Neural cell (in vitro differentiated cells): ENCODE measurements around the gene C10orf143. TPM values are rescaled to one million over a fixed set of nuclear protein-coding genes. Genes with fewer than 3 reads are reported as not detected.

Source experiments
- H2AFZ ChIP-seq: fragments of 200-600, 300-800 bp; sonication (generic), shearing (Covaris generic); 2 replicates; pipeline ENCODE4 v1.6.0; 2014; ENCODE audit warnings: low read depth, mild to moderate bottlenecking, antibody characterized with exemption, low read length, moderate library complexity
- H3F3A ChIP-seq: fragments of 200-600 bp; shearing (Covaris generic); 2 replicates; pipeline ENCODE4 v1.6.1; 2016; ENCODE audit warnings: mild to moderate bottlenecking, moderate library complexity, mixed read lengths, antibody characterized with exemption, low read length; ENCODE audit not compliant: insufficient read depth, poor library complexity, severe bottlenecking
- H3K27ac ChIP-seq: fragments of 200-600, 300-800 bp; sonication (generic), shearing (Covaris generic); 2 replicates; pipeline ENCODE4 v1.5.1; 2014; ENCODE audit warnings: mild to moderate bottlenecking, low read length, moderate library complexity
- H3K27me3 ChIP-seq: fragments of 300-800, 200-600 bp; sonication (generic), shearing (Covaris generic); 2 replicates; pipeline ENCODE4 v1.6.0; 2014; ENCODE audit warnings: mild to moderate bottlenecking, low read depth, low read length, moderate library complexity; ENCODE audit not compliant: insufficient read depth
- H3K36me3 ChIP-seq: fragments of 300-800, 200-600 bp; sonication (generic), shearing (Covaris generic); 2 replicates; pipeline ENCODE4 v1.5.1; 2014; ENCODE audit warnings: mild to moderate bottlenecking, antibody characterized with exemption, low read length, moderate library complexity; ENCODE audit not compliant: insufficient read depth
- H3K4me2 ChIP-seq: fragments of 300-800, 200-600 bp; sonication (generic), shearing (Covaris generic); 2 replicates; pipeline ENCODE4 v1.6.0; 2014; ENCODE audit warnings: mild to moderate bottlenecking, low read length
- H3K4me3 ChIP-seq: fragments of 300-800, 200-600 bp; sonication (generic), shearing (Covaris generic); 2 replicates; pipeline ENCODE4 v1.5.1; 2014; ENCODE audit warnings: mild to moderate bottlenecking, low read length, moderate library complexity
- H3K79me2 ChIP-seq: fragments of 200-600 bp; shearing (Covaris generic); replicated peaks from 2 replicates; pipeline ENCODE4 v1.6.0; 2014; ENCODE audit warnings: mild to moderate bottlenecking, low read length, moderate library complexity; ENCODE audit not compliant: insufficient read depth
- H3K9ac ChIP-seq: fragments of 300-800, 200-600 bp; sonication (generic), shearing (Covaris generic); 2 replicates; pipeline ENCODE4 v1.6.1; 2016; ENCODE audit warnings: mild to moderate bottlenecking, low read length, mixed read lengths
- H3K9me2 ChIP-seq: fragments of 200-600 bp; shearing (Covaris generic); 2 replicates; pipeline ENCODE4 v1.6.1; 2016; ENCODE audit warnings: mild to moderate bottlenecking, low read length, mixed read lengths; ENCODE audit not compliant: insufficient read depth
- H3K9me3 ChIP-seq: fragments of 200-600, 300-800 bp; sonication (generic), shearing (Covaris generic); 2 replicates; pipeline ENCODE4 v1.6.1; 2016; ENCODE audit warnings: mild to moderate bottlenecking, mixed run types, low read length, moderate library complexity, mixed read lengths
- H4K20me1 ChIP-seq: fragments of 200-600 bp; shearing (Covaris generic); 2 replicates; pipeline ENCODE4 v1.6.1; 2016; ENCODE audit warnings: mild to moderate bottlenecking, mixed run types; ENCODE audit not compliant: insufficient read depth
- CTCF ChIP-seq: fragments of 450-650 bp; IDR thresholded peaks from 2 replicates; pipeline ENCODE4 v1.5.1; 2014; ENCODE audit warnings: antibody characterized with exemption, mild to moderate bottlenecking, moderate library complexity; ENCODE audit not compliant: poor library complexity, severe bottlenecking
- EP300 ChIP-seq: fragments of 450-650 bp; conservative IDR thresholded peaks from 2 replicates; pipeline ENCODE4 v1.6.1; 2014; ENCODE audit warnings: antibody characterized with exemption, mild to moderate bottlenecking, moderate library complexity; ENCODE audit not compliant: poor library complexity, severe bottlenecking
- EZH2 ChIP-seq: fragments of 200-600, 300-800 bp; shearing (Covaris generic), sonication (generic); IDR thresholded peaks from 2 replicates; pipeline ENCODE4 v1.6.1; 2014; ENCODE audit warnings: antibody characterized with exemption, low read length, borderline replicate concordance, mild to moderate bottlenecking; ENCODE audit not compliant: insufficient read depth, poor library complexity, severe bottlenecking
- MXI1 ChIP-seq: fragments of 450-650 bp; conservative IDR thresholded peaks from 2 replicates; pipeline ENCODE4 v1.6.1; 2014; ENCODE audit warnings: antibody characterized with exemption, mild to moderate bottlenecking; ENCODE audit not compliant: poor library complexity, severe bottlenecking
- POLR2AphosphoS5 ChIP-seq: IDR thresholded peaks from 2 replicates; pipeline ENCODE4 v1.6.1; 2012
- RAD21 ChIP-seq: fragments of 450-650 bp; conservative IDR thresholded peaks from 2 replicates; pipeline ENCODE4 v1.6.1; 2014; ENCODE audit warnings: antibody characterized with exemption, mild to moderate bottlenecking, moderate library complexity
- SMC3 ChIP-seq: fragments of 450-650 bp; conservative IDR thresholded peaks from 2 replicates; pipeline ENCODE4 v1.6.1; 2014; ENCODE audit warnings: antibody characterized with exemption, mild to moderate bottlenecking, moderate library complexity; ENCODE audit not compliant: poor library complexity
- TAF1 ChIP-seq: IDR thresholded peaks from 2 replicates; pipeline ENCODE4 v1.6.1; 2012; ENCODE audit warnings: low read depth
- polyA plus RNA-seq: library from polyadenylated mRNA; depleted of rRNA; stranded (reverse); fragments of >200 nt; gene quantifications from 2 replicates; pipeline ENCODE4 v1.2.3, GENCODE V29; 2014
- TF ChIP-seq, protein P1 (sequence below): IDR thresholded peaks from 2 replicates; pipeline ENCODE4 v1.6.1; 2012; ENCODE audit warnings: borderline replicate concordance

The C10orf143 gene
- polyA plus RNA-seq, 1 donor from 2014 or later = 1.4 TPM

DNA sequence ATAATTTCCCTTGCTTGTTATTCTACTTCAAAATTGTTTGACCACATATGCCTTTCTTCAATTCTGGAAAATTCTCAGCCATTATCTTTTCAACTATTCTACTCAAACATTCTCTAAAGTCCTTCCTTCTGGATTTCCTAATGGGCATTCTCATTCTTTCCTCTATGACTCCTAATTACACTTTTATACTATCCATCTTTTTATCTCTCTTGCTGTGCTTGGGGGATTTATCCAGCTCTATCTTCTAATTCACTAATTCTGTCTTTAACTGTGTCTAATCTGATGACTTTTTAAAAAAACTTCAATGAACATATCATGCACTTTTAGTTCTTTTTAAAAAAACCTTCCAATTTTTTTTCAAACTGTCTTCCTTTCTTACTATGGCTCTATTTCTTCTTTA, 38.4 kb downstream of the C10orf143 start:
- no peak for TF ChIP-seq RAD21
- TF ChIP-seq EP300 = no peak
- TF ChIP-seq EZH2 = no peak
- no peak for TF ChIP-seq CTCF
- TF ChIP-seq POLR2AphosphoS5 = no peak
- TF ChIP-seq TAF1 = no peak
- TF ChIP-seq MXI1 = no peak
- TF ChIP-seq, protein P1, sequence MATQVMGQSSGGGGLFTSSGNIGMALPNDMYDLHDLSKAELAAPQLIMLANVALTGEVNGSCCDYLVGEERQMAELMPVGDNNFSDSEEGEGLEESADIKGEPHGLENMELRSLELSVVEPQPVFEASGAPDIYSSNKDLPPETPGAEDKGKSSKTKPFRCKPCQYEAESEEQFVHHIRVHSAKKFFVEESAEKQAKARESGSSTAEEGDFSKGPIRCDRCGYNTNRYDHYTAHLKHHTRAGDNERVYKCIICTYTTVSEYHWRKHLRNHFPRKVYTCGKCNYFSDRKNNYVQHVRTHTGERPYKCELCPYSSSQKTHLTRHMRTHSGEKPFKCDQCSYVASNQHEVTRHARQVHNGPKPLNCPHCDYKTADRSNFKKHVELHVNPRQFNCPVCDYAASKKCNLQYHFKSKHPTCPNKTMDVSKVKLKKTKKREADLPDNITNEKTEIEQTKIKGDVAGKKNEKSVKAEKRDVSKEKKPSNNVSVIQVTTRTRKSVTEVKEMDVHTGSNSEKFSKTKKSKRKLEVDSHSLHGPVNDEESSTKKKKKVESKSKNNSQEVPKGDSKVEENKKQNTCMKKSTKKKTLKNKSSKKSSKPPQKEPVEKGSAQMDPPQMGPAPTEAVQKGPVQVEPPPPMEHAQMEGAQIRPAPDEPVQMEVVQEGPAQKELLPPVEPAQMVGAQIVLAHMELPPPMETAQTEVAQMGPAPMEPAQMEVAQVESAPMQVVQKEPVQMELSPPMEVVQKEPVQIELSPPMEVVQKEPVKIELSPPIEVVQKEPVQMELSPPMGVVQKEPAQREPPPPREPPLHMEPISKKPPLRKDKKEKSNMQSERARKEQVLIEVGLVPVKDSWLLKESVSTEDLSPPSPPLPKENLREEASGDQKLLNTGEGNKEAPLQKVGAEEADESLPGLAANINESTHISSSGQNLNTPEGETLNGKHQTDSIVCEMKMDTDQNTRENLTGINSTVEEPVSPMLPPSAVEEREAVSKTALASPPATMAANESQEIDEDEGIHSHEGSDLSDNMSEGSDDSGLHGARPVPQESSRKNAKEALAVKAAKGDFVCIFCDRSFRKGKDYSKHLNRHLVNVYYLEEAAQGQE = no peak
- no peak for TF ChIP-seq SMC3
- Histone ChIP-seq H3K27ac (no peak overlapping the region), H3K9me3 (peaks cover 3% of the 10 kb centered on the region), H3F3A (no peaks in the 10 kb centered on the region), H3K9me2 (no peaks in the 10 kb centered on the region), H3K4me3 (no peak overlapping the region), H3K36me3 (no peaks in the 10 kb centered on the region), H4K20me1 (no peaks in the 10 kb centered on the region), H2AFZ (no peak overlapping the region), H3K79me2 (no peaks in the 10 kb centered on the region), H3K27me3 (no peaks in the 10 kb centered on the region), H3K4me2 (no peak overlapping the region), H3K9ac (no peak overlapping the region)

DNA sequence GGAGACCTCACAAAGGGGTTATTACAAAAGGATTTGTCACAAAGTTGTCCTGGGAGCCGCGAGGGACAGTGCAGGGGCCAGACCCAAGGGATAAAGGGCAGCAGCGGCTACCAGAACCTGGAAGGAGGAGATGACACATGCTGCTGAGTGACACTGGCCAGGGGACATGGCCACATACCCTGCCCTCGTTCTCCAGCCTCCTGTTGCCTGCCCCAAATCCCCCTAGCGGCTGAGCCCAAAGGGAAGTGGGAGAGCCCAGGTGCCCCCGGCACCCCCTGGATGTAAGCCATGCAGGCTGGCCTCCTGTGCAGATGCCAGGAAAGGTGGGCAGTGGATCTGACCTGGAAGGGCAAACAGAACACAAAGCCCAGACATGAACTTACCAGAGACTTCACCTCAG, 42.7 kb downstream of the C10orf143 start:
- Histone ChIP-seq H3K4me2 (no peak overlapping the region), H3K4me3 (no peak overlapping the region), H3K79me2 (no peaks in the 10 kb centered on the region), H3K9me2 (no peaks in the 10 kb centered on the region), H2AFZ (no peak overlapping the region), H3K27me3 (no peaks in the 10 kb centered on the region), H3K9me3 (peaks cover 3% of the 10 kb centered on the region), H3K9ac (no peak overlapping the region), H3K27ac (no peak overlapping the region), H3F3A (no peaks in the 10 kb centered on the region), H3K36me3 (no peaks in the 10 kb centered on the region), H4K20me1 (no peaks in the 10 kb centered on the region)
- TF ChIP-seq MXI1 (no peak), EP300 (no peak), CTCF (no peak), POLR2AphosphoS5 (no peak), RAD21 (no peak), TAF1 (no peak)
- TF ChIP-seq, protein P1 = no peak
